ENCODE data around the gene CAMTA1. TPM values are rescaled to one million over a fixed set of nuclear protein-coding genes. Genes with fewer than 3 reads are reported as not detected.

CAMTA1 gene
- polyA plus RNA-seq, 1 donor (not counting 4 experiments of a cell fraction or from before 2014, with no cell fraction given), result 51.4 TPM

DNA sequence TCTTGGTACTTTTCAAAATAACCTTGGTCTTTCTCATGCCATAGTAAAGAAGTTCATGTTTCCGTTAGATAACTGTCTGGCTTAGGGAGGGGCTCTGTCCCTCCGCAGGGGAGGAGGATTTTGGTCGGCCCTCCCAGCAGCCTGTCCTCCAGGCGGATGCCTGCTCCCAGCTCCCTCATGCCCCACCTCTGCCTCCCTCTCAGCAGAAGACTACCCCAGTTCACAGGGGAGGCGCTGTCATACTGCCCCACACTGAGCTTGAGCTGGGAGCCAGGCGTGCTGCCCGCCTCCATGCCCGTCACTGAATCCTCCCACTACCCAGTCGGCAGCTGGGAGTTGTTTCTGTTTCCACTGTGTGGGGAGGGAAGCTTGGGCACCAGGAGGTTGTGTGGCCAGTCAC is 127.3 kb downstream of the CAMTA1 start:
- H3K27me3 ChIP-seq (ENCODE audit: control insufficient read depth, extremely low read depth, insufficient read depth, low read length), result peaks cover 6% of the 10 kb centered on the region
- H2AFZ ChIP-seq (ENCODE audit: control insufficient read depth, low read length), result no peak overlapping the region
- H3K9me3 ChIP-seq (ENCODE audit: control insufficient read depth, low read depth, low read length), result peaks cover 2% of the 10 kb centered on the region
- H3K9me1 ChIP-seq (ENCODE audit: control insufficient read depth, extremely low read depth, insufficient read depth, low read length), result no peaks in the 10 kb centered on the region
- H3K36me3 ChIP-seq (ENCODE audit: control insufficient read depth in 2 of 2, extremely low read depth in 1 of 2, insufficient read depth in 2 of 2, low read length in 2 of 2), result no peaks in the 10 kb centered on the region
- TF ChIP-seq, protein P1, sequence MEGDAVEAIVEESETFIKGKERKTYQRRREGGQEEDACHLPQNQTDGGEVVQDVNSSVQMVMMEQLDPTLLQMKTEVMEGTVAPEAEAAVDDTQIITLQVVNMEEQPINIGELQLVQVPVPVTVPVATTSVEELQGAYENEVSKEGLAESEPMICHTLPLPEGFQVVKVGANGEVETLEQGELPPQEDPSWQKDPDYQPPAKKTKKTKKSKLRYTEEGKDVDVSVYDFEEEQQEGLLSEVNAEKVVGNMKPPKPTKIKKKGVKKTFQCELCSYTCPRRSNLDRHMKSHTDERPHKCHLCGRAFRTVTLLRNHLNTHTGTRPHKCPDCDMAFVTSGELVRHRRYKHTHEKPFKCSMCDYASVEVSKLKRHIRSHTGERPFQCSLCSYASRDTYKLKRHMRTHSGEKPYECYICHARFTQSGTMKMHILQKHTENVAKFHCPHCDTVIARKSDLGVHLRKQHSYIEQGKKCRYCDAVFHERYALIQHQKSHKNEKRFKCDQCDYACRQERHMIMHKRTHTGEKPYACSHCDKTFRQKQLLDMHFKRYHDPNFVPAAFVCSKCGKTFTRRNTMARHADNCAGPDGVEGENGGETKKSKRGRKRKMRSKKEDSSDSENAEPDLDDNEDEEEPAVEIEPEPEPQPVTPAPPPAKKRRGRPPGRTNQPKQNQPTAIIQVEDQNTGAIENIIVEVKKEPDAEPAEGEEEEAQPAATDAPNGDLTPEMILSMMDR (optimal IDR thresholded peaks at IDR 0.05 in 1 of 3, IDR thresholded peaks at IDR 0.05 in 1 of 3, conservative IDR thresholded peaks at IDR 0.05 in 1 of 3; ENCODE audit: extremely low read depth in 1 of 3, insufficient read depth in 2 of 3, low read length in 3 of 3), result no peak
- no peak for TF ChIP-seq EZH2 (IDR thresholded peaks at IDR 0.05; ENCODE audit: low read length)
- dilution Hi-C loops (cut with MboI; ENCODE audit: extremely low pct_ligation_motif_present, low sequenced_read_pairs), result no loop called here
- DNase-seq (ENCODE audit: low read depth, low spot score) (no peak), FAIRE-seq (no peak)
- H3K9ac ChIP-seq (ENCODE audit: control insufficient read depth, extremely low read depth, insufficient read depth, low read length), result no peak overlapping the region
- no peak overlapping the region for H3K4me2 ChIP-seq (ENCODE audit: control insufficient read depth, extremely low read depth, insufficient read depth, low read depth, low read length)
- H3K27ac ChIP-seq (ENCODE audit: control insufficient read depth, insufficient read depth, low read length), result no peak overlapping the region
- no peak overlapping the region for H3K4me3 ChIP-seq (ENCODE audit: control insufficient read depth in 2 of 3, extremely low read depth in 1 of 3, insufficient read depth in 2 of 3, low read depth in 1 of 3, low read length in 3 of 3)
- peaks cover 4% of the 10 kb centered on the region for H3K4me1 ChIP-seq (ENCODE audit: control insufficient read depth, extremely low read depth, insufficient read depth, low read length)
- H4K20me1 ChIP-seq (ENCODE audit: control insufficient read depth, extremely low read depth, insufficient read depth, low read length), result no peaks in the 10 kb centered on the region
- H3K79me2 ChIP-seq (ENCODE audit: control insufficient read depth, insufficient read depth, low read length), result no peaks in the 10 kb centered on the region

DNA sequence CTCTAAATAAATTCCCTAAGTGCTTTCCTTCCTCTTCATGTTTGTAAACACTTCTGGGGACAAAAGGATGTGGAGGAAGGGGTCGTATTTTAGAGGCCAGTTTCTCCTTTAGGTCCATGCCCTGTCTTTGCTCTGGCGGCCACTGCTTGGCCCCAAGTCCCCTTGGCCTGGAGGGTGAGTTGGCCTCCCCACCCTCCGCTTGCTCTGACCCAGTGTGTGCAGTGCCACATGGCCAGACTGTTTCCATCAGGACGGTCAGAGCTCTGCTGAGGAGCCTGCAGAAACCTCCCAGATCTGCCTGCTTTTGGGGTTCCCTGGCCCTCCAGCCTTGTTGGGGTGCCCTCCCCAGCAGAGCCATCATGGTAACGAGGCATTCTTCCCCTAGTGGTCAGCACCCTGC is 127.8 kb downstream of the CAMTA1 start:
- Histone ChIP-seq H3K36me3 (ENCODE audit: control insufficient read depth in 2 of 2, extremely low read depth in 1 of 2, insufficient read depth in 2 of 2, low read length in 2 of 2) (no peaks in the 10 kb centered on the region), H3K9ac (ENCODE audit: control insufficient read depth, extremely low read depth, insufficient read depth, low read length) (no peak overlapping the region), H3K4me1 (ENCODE audit: control insufficient read depth, extremely low read depth, insufficient read depth, low read length) (peaks cover 6% of the 10 kb centered on the region), H3K4me3 (ENCODE audit: control insufficient read depth in 2 of 3, extremely low read depth in 1 of 3, insufficient read depth in 2 of 3, low read depth in 1 of 3, low read length in 3 of 3) (no peak overlapping the region), H3K9me3 (ENCODE audit: control insufficient read depth, low read depth, low read length) (peaks cover 2% of the 10 kb centered on the region), H3K27me3 (ENCODE audit: control insufficient read depth, extremely low read depth, insufficient read depth, low read length) (peaks cover under 1% of the 10 kb centered on the region), H3K79me2 (ENCODE audit: control insufficient read depth, insufficient read depth, low read length) (no peaks in the 10 kb centered on the region), H3K9me1 (ENCODE audit: control insufficient read depth, extremely low read depth, insufficient read depth, low read length) (no peaks in the 10 kb centered on the region), H4K20me1 (ENCODE audit: control insufficient read depth, extremely low read depth, insufficient read depth, low read length) (no peaks in the 10 kb centered on the region), H3K4me2 (ENCODE audit: control insufficient read depth, extremely low read depth, insufficient read depth, low read depth, low read length) (no peak overlapping the region), H2AFZ (ENCODE audit: control insufficient read depth, low read length) (no peak overlapping the region), H3K27ac (ENCODE audit: control insufficient read depth, insufficient read depth, low read length) (no peak overlapping the region)
- no peak for TF ChIP-seq EZH2 (IDR thresholded peaks at IDR 0.05; ENCODE audit: low read length)
- TF ChIP-seq, protein P1 (optimal IDR thresholded peaks at IDR 0.05 in 1 of 3, IDR thresholded peaks at IDR 0.05 in 1 of 3, conservative IDR thresholded peaks at IDR 0.05 in 1 of 3; ENCODE audit: extremely low read depth in 1 of 3, insufficient read depth in 2 of 3, low read length in 3 of 3), result no peak
- no peak for FAIRE-seq
- dilution Hi-C loops (cut with MboI; ENCODE audit: extremely low pct_ligation_motif_present, low sequenced_read_pairs), result no loop called here
- no peak for DNase-seq (ENCODE audit: low read depth, low spot score)

Data from keratinocyte (primary cell).